AG04449 (cell line): ENCODE results near the gene ABCC8.

Experiments used
- CTCF ChIA-PET: fragments of 350-600 bp; formaldehyde crosslinking; extraction: SDS; loops from one replicate; lab custom pipeline; 2021; ENCODE audit warnings: antibody characterized with exemption; lab: Yijun Ruan, JAX
- POLR2A ChIA-PET: fragments of 400-600, 350-600 bp; formaldehyde crosslinking; extraction: SDS; loops from one replicate; lab custom pipeline; 2020; ENCODE audit warnings: antibody characterized with exemption, inconsistent platforms; lab: Yijun Ruan, JAX
- DNase-seq: peaks from one replicate; pipeline ENCODE4 v3.0.0-alpha.2; 2010; ENCODE audit warnings: low read depth, low spot score
- H3K4me3 ChIP-seq: 2 replicates; pipeline ENCODE4 v1.5.1; 2011; ENCODE audit warnings: low read depth, mild to moderate bottlenecking, control low read depth, low read length
- CTCF ChIP-seq: IDR thresholded peaks from one replicate; pipeline ENCODE4 v1.5.1; 2011; ENCODE audit warnings: mild to moderate bottlenecking, moderate library complexity, low read length, control low read depth, inconsistent platforms; ENCODE audit not compliant: insufficient read depth; ENCODE audit errors: missing control alignments

Gene ABCC8

GRCh38 chr11:17519061-17519885, 42.6 kb upstream of the ABCC8 start:
- TF ChIP-seq CTCF: no peak
- H3K4me3 ChIP-seq: no peak overlapping the region
- ChIA-PET CTCF (interaction anchor here (0.9 to 4.0 kb wide), 2 partner anchors 10 to 132 kb away, joined by 3 to 19 read pairs; no protein-coding TSS in a partner anchor), POLR2A (no interaction called here)
- no peak for DNase-seq

GRCh38 chr11:17518366-17518765, 41.7 kb upstream of the ABCC8 start:
- POLR2A ChIA-PET: no interaction called here
- CTCF ChIA-PET: interaction anchor here (1.1 to 4.0 kb wide), 4 partner anchors 11 to 164 kb away, joined by 3 to 19 read pairs (median 4); no protein-coding TSS in a partner anchor
- H3K4me3 ChIP-seq: no peak overlapping the region
- TF ChIP-seq CTCF: no peak
- DNase-seq: no peak

DNA sequence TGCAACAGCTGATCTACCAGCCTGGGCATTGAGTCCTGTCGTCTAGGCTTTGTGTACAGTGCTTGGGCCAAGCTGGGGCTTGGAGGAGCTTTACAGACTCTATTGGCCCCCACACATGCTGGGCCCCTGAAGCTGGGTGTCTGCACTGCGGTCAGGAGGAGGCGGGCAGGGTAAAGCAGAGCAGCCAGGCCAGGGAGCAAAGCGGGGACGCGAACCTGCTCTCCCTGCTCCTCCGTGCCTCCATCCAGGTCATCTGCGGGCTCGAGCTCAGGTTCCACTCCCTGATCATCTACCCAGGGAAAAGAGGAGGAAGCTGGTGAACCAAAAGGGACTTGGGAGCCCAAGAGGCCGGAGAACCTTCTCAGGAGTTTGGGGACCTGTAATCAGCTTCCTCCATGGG, 40.5 kb upstream of the ABCC8 start:
- DNase-seq: no peak
- CTCF ChIA-PET: interaction anchor here (0.8 to 4.0 kb wide), 4 partner anchors 12 to 133 kb away, joined by 3 to 19 read pairs (median 4); no protein-coding TSS in a partner anchor
- no peak overlapping the region for H3K4me3 ChIP-seq
- POLR2A ChIA-PET: no interaction called here
- TF ChIP-seq CTCF: no peak

DNA sequence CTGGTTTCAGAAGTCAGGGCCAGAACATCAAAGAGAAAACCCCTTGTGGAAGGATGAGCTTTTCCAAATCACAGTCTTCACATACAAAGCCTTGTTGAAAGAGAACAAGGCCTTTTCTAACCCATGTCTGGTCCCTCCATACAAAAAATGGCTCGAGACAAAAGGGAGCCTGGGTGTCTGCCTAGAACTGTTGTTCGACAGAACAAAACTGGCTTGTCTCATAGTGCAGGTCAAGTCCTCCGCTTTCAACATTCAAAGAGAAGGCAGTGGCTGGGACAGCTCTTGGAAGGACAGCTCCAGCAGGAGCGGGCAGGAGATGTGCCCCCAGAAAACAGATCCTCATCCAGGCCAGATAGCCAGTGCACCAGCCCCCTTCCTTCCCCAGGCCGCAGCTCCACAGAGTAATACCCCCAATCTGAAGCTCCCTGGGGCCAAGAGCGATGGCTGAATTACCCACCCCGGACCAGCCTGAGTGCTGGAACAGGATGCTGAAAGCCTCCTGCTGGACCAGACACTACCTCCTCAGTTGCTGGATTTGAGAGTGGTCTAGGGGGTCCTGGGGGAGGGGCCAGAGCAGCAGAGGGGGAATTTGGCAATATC, 40.0 kb upstream of the ABCC8 start:
- ChIA-PET CTCF (interaction anchor here (0.8 to 2.0 kb wide), 3 partner anchors 11 to 133 kb away, joined by 3 to 6 read pairs (median 6); no protein-coding TSS in a partner anchor), POLR2A (no interaction called here)
- no peak for TF ChIP-seq CTCF
- no peak overlapping the region for H3K4me3 ChIP-seq
- DNase-seq: no peak

GRCh38 chr11:17515443-17516176, 39.0 kb upstream of the ABCC8 start:
- ChIA-PET POLR2A (no interaction called here), CTCF (interaction anchor here (1.2 to 1.6 kb wide), 3 partner anchors 12 to 161 kb away, joined by 3 to 6 read pairs (median 3); no protein-coding TSS in a partner anchor)
- TF ChIP-seq CTCF: no peak

More at GRCh38 chr11:17515443-17516176, 39.0 kb upstream of the ABCC8 start:
- DNase-seq: no peak
- H3K4me3 ChIP-seq: no peak overlapping the region
